K562 (cell line): ENCODE data around the gene DVL3. TPM values are rescaled to one million over a fixed set of nuclear protein-coding genes. Genes with fewer than 3 reads are reported as not detected.
A peak's percentile ranks its signal among the peaks of the same experiment; 100 is the strongest.

ENCODE experiments used
- ATF2 ChIP-seq: sonication (generic); formaldehyde crosslinking; IDR thresholded peaks from 2 replicates; pipeline ENCODE4 v1.8.1; 2022; ENCODE audit warnings: missing genetic modification reagents
- COPS2 ChIP-seq: fragments of 450-650 bp; conservative IDR thresholded peaks from 2 replicates; pipeline ENCODE4 v1.6.1; 2016; ENCODE audit warnings: mild to moderate bottlenecking, moderate library complexity
- CREM ChIP-seq: IDR thresholded peaks from 2 replicates; pipeline ENCODE4 v1.6.1; 2014; ENCODE audit warnings: antibody characterized with exemption, low read depth
- DPF2 ChIP-seq: fragments of 450-650 bp; IDR thresholded peaks from 2 replicates; pipeline ENCODE4 v1.6.1; 2016
- ELK3 ChIP-seq: fragments of 450-650 bp; formaldehyde crosslinking; IDR thresholded peaks from 2 replicates; pipeline ENCODE4 v1.4.0; 2020; ENCODE audit warnings: mild to moderate bottlenecking
- EZH2 ChIP-seq: IDR thresholded peaks from 2 replicates; pipeline ENCODE4 v1.6.1; 2012; ENCODE audit warnings: low read depth, mild to moderate bottlenecking, inconsistent platforms, low read length, borderline replicate concordance
- HDAC2 ChIP-seq: fragments of 450-650 bp; IDR thresholded peaks from 2 replicates; pipeline ENCODE4 v1.6.1; 2016; ENCODE audit warnings: mild to moderate bottlenecking
- HMGN3 ChIP-seq: IDR thresholded peaks from 2 replicates; pipeline ENCODE4 v1.6.1; 2011; ENCODE audit warnings: borderline replicate concordance, low read depth, mild to moderate bottlenecking, mixed read lengths, low read length; ENCODE audit not compliant: insufficient read length; ENCODE audit errors: extremely low read depth
- HSF4 ChIP-seq: fragments of 250-450 bp; sonication (Bioruptor Pico); IDR thresholded peaks from 2 replicates; pipeline ENCODE4 v2.1.2; 2022; ENCODE audit warnings: mild to moderate bottlenecking, moderate library complexity, borderline replicate concordance
- JUN ChIP-seq, 2 experiments: sonication (generic) in 1 of 2; formaldehyde crosslinking in 1 of 2; IDR thresholded peaks; 2 replicates each; pipeline versions ENCODE4 v1.6.1 to v1.8.0; 2012 to 2022; ENCODE audit warnings: borderline replicate concordance in 2 of 2, mild to moderate bottlenecking in 2 of 2, improper control_type of control experiment in 1 of 2, low read depth in 1 of 2, low read length in 1 of 2, missing genetic modification reagents in 1 of 2
- KLF1 ChIP-seq: fragments of 450-650 bp; IDR thresholded peaks from 2 replicates; pipeline ENCODE4 v1.6.1; 2016; ENCODE audit warnings: missing genetic modification characterization, missing compliant biosample characterization
- MECOM ChIP-seq: fragments of 250-450 bp; sonication (Bioruptor Pico); IDR thresholded peaks from 2 replicates; pipeline ENCODE4 v1.8.0; 2022; ENCODE audit warnings: inconsistent platforms
- PCBP2 ChIP-seq: fragments of 200-400 bp; formaldehyde crosslinking; IDR thresholded peaks from 2 replicates; pipeline ENCODE4 v1.6.1; 2018; ENCODE audit warnings: low read length, low read depth, mild to moderate bottlenecking, moderate library complexity; ENCODE audit not compliant: poor library complexity, severe bottlenecking
- POLR2G ChIP-seq: fragments of 200-400 bp; formaldehyde crosslinking; IDR thresholded peaks from 2 replicates; pipeline ENCODE4 v1.6.1; 2017; ENCODE audit warnings: low read depth, mild to moderate bottlenecking, antibody characterized with exemption, low read length, moderate library complexity
- TEAD4 ChIP-seq, 2 experiments: sonication (generic) in 1 of 2; formaldehyde crosslinking in 1 of 2; IDR thresholded peaks; 2 replicates each; pipeline versions ENCODE4 v1.6.1 to v1.8.0; 2012 to 2022; ENCODE audit warnings: borderline replicate concordance in 1 of 2, inconsistent platforms in 1 of 2, low read length in 1 of 2, mild to moderate bottlenecking in 1 of 2, missing genetic modification reagents in 1 of 2
- YY1 ChIP-seq, 3 experiments: IDR thresholded peaks; 2 replicates each; pipeline ENCODE4 v1.6.1; 2011; ENCODE audit warnings: low read length in 2 of 3, mild to moderate bottlenecking in 2 of 3, moderate library complexity in 2 of 3, borderline replicate concordance in 1 of 3, control low read depth in 1 of 3, low read depth in 1 of 3; ENCODE audit not compliant: insufficient read depth in 3 of 3, insufficient replicate concordance in 2 of 3, control insufficient read depth in 1 of 3, insufficient read length in 1 of 3; ENCODE audit errors: extremely low read depth in 1 of 3
- ZEB2 ChIP-seq: fragments of 450-650 bp; IDR thresholded peaks from 2 replicates; pipeline ENCODE4 v1.6.1; 2016
- ZNF134 ChIP-seq: fragments of 250-450 bp; sonication (Bioruptor Pico); conservative IDR thresholded peaks from 2 replicates; pipeline ENCODE4 v1.4.0; 2020
- ZNF253 ChIP-seq: fragments of 250-450 bp; sonication (Bioruptor Pico); conservative IDR thresholded peaks from 2 replicates; pipeline ENCODE4 v1.6.1; 2021; ENCODE audit warnings: mild to moderate bottlenecking
- ZNF780A ChIP-seq: fragments of 250-450 bp; sonication (Bioruptor Pico); IDR thresholded peaks from 2 replicates; pipeline ENCODE4 v1.5.0; 2021; ENCODE audit warnings: mild to moderate bottlenecking
- polyA plus RNA-seq, 8 experiments: library from polyadenylated mRNA; depleted of rRNA in 4 of 8; stranded (reverse) in 5 of 8; unstranded in 3 of 8; fragments of >200 nt; fragmentation: Nextera tagmentation in 2 of 8; fragmentation: Illumina TruSeq in 1 of 8; extraction: Ambion mirVana in 2 of 8; extraction: Trizol in 1 of 8; gene quantifications; 2 replicates each; pipeline versions ENCODE4 v1.2.1 to v1.2.3, GENCODE V29; 2011 to 2014; ENCODE audit warnings: inconsistent platforms in 1 of 8, missing spikeins in 1 of 8
- total RNA-seq, 7 experiments: library from RNA; depleted of rRNA in 6 of 7; stranded (reverse); fragments of >200 nt in 6 of 7; fragmentation: Illumina TruSeq in 2 of 7; extraction: Trizol in 2 of 7; gene quantifications; 2 replicates each; pipeline versions ENCODE4 v1.2.1 to v1.2.3, GENCODE V29; 2011 to 2021; ENCODE audit warnings: low replicate concordance in 1 of 7
- TF ChIP-seq, protein P1 (sequence below), 2 experiments: fragments of 250-450 bp in 1 of 2; fragments of 450-650 bp in 1 of 2; sonication (Bioruptor Pico) in 1 of 2; IDR thresholded peaks; 2 replicates each; pipeline versions ENCODE4 v1.6.1 to v1.8.0; 2016 to 2021; ENCODE audit warnings: mild to moderate bottlenecking in 2 of 2, moderate library complexity in 2 of 2, missing compliant biosample characterization in 1 of 2, missing genetic modification characterization in 1 of 2
- TF ChIP-seq, protein P2 (sequence below): fragments of 450-650 bp; formaldehyde crosslinking; IDR thresholded peaks from 2 replicates; pipeline ENCODE4 v1.4.0; 2022; ENCODE audit warnings: missing genetic modification characterization

The DVL3 gene
- total and polyA plus RNA-seq, 9 of the 15 experiments (the other 6 are each of a cell fraction or from before 2014, with no cell fraction given) = 3.1 to 57.9 (median 20.1) TPM

DNA sequence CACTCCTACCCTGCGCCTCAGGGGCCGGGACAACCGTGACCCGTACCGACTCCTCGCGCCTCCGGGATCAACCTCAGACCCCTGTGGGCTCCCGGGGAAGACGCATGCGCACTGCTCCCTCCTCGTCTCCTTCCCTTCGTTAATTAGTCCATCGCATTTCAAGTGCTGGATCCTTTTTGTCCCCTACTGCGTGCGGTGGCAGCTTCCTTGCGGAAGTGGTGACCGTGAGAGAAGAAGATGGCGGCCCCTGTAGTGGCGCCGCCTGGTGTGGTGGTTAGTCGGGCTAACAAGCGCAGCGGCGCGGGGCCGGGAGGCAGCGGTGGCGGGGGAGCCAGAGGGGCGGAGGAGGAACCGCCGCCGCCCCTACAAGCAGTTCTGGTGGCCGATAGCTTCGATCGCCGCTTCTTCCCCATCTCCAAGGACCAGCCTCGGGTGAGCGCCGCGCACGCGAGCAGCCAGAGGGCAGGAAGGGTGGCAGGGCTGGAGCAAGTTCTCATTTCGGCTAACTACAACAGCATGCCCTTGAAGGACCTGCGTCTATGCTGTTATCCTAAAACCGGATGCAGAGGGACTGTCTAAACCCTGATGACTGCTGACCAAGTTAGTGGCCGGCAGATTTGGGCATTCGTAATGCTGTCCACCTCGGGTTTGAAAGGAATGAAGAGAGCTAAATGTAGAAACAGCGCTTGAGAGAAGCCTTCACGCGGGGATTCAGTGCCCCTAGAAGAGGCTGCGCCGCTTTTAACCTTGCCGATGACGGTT, 19.8 kb upstream of the DVL3 start, which contains the start of gene EIF2B5 (continued):
- TF ChIP-seq, protein P1, sequence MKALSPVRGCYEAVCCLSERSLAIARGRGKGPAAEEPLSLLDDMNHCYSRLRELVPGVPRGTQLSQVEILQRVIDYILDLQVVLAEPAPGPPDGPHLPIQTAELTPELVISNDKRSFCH (CRISPR knock-in tag; IDR thresholded peaks at IDR 0.05) = no peak
- TF ChIP-seq, protein P1 (tag; IDR thresholded peaks at IDR 0.05) = peak; percentile 79
- TF ChIP-seq ZEB2 (no peak), ZNF780A (no peak), JUN (IDR thresholded peaks at IDR 0.05; ENCODE audit: borderline replicate concordance, low read depth, low read length) (peak; percentile 11; the same call in 1 of the 2 replicates), JUN (CRISPR knock-in tag; IDR thresholded peaks at IDR 0.05; ENCODE audit: borderline replicate concordance) (no peak), HMGN3 (no peak), ELK3 (CRISPR knock-in tag) (no peak), CREM (peak; percentile 82), EZH2 (no peak), COPS2 (no peak), ZNF253 (CRISPR knock-in tag) (no peak), MECOM (CRISPR knock-in tag) (no peak), KLF1 (tag) (peak; percentile 70; the same call in 1 of the 2 replicates), POLR2G (peak; percentile 98), DPF2 (no peak), HDAC2 (0 out of 2 replicates have a peak, but pooled peaks have one; percentile 26), HSF4 (CRISPR knock-in tag) (no peak), ZNF134 (no peak), TEAD4 (IDR thresholded peaks at IDR 0.05; ENCODE audit: low read length) (peak; percentile 47; the same call in 1 of the 2 replicates), TEAD4 (CRISPR knock-in tag; IDR thresholded peaks at IDR 0.05; ENCODE audit: borderline replicate concordance) (no peak), YY1 (IDR thresholded peaks at IDR 0.05; ENCODE audit: borderline replicate concordance in 1 of 3, control insufficient read depth in 1 of 3, extremely low read depth in 1 of 3, insufficient read depth in 3 of 3, insufficient read length in 1 of 3, insufficient replicate concordance in 2 of 3, low read depth in 1 of 3, low read length in 2 of 3) (peak; percentile 80 to 99 (median 96)), PCBP2 (no peak), ATF2 (CRISPR knock-in tag) (no peak)
- TF ChIP-seq, protein P2, sequence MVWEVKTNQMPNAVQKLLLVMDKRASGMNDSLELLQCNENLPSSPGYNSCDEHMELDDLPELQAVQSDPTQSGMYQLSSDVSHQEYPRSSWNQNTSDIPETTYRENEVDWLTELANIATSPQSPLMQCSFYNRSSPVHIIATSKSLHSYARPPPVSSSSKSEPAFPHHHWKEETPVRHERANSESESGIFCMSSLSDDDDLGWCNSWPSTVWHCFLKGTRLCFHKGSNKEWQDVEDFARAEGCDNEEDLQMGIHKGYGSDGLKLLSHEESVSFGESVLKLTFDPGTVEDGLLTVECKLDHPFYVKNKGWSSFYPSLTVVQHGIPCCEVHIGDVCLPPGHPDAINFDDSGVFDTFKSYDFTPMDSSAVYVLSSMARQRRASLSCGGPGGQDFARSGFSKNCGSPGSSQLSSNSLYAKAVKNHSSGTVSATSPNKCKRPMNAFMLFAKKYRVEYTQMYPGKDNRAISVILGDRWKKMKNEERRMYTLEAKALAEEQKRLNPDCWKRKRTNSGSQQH = peak; percentile 60; the same call in 1 of the 2 replicates
